CD14-positive monocyte (primary cell): ENCODE data around the gene MED12L. TPM values are rescaled to one million over a fixed set of nuclear protein-coding genes. Genes with fewer than 3 reads are reported as not detected.

Source experiments
- DNase-seq, 3 donors: peaks; one replicate each; pipeline ENCODE4 v3.0.0-alpha.2; 2011 to 2022
- H2AFZ ChIP-seq: 2 replicates; pipeline ENCODE4 v1.6.0; 2012; ENCODE audit warnings: mild to moderate bottlenecking, low read depth, low read length, inconsistent platforms; ENCODE audit not compliant: insufficient read depth, poor library complexity, severe bottlenecking
- H3K27ac ChIP-seq, 2 donors: 1 replicate in 1 of 2; 2 replicates in 1 of 2; pipeline ENCODE4 v1.5.1; 2012 to 2013; ENCODE audit warnings: low read length in 2 of 2, control low read depth in 1 of 2, inconsistent platforms in 1 of 2, low read depth in 1 of 2, mild to moderate bottlenecking in 1 of 2
- H3K27me3 ChIP-seq, 2 donors: one replicate each; pipeline versions ENCODE4 v1.6.0 to v1.6.1; 2011 to 2013; ENCODE audit warnings: low read length in 2 of 2; ENCODE audit not compliant: control insufficient read depth in 2 of 2, insufficient read depth in 2 of 2
- H3K36me3 ChIP-seq, 2 donors: replicated peaks in 1 of 2; 1 replicate in 1 of 2; 2 replicates in 1 of 2; pipeline versions ENCODE4 v1.5.1 to v1.6.1; 2012 to 2013; ENCODE audit warnings: low read length in 2 of 2, control low read depth in 1 of 2, inconsistent platforms in 1 of 2, mild to moderate bottlenecking in 1 of 2; ENCODE audit not compliant: insufficient read depth in 2 of 2, control insufficient read depth in 1 of 2
- H3K4me1 ChIP-seq, 2 donors: 1 replicate in 1 of 2; 2 replicates in 1 of 2; pipeline versions ENCODE4 v1.5.1 to v1.6.1; 2012 to 2013; ENCODE audit warnings: low read length in 2 of 2, control low read depth in 1 of 2, inconsistent platforms in 1 of 2, mild to moderate bottlenecking in 1 of 2, moderate library complexity in 1 of 2; ENCODE audit not compliant: insufficient read depth in 2 of 2, control insufficient read depth in 1 of 2
- H3K4me2 ChIP-seq: replicated peaks from 2 replicates; pipeline ENCODE3; 2012; ENCODE audit warnings: low read length, moderate library complexity, mild to moderate bottlenecking; ENCODE audit not compliant: poor library complexity, severe bottlenecking; ENCODE audit errors: extremely low read depth
- H3K4me3 ChIP-seq, 3 experiments: fragments of 200-600 bp in 1 of 3; sonication (generic) in 1 of 3; replicated peaks in 1 of 3; 1 replicate in 2 of 3; 2 replicates in 1 of 3; pipeline ENCODE4 v1.5.1; 2011 to 2013; ENCODE audit warnings: low read length in 3 of 3, mild to moderate bottlenecking in 3 of 3, control low read depth in 2 of 3, low read depth in 2 of 3, inconsistent platforms in 1 of 3, moderate library complexity in 1 of 3
- H3K79me2 ChIP-seq: 2 replicates; pipeline ENCODE4 v1.6.0; 2012; ENCODE audit warnings: mild to moderate bottlenecking, control low read depth, inconsistent platforms, low read length, moderate library complexity; ENCODE audit not compliant: insufficient read depth
- H3K9ac ChIP-seq: 2 replicates; pipeline ENCODE4 v1.6.0; 2017; ENCODE audit warnings: low read length, mild to moderate bottlenecking; ENCODE audit not compliant: insufficient read depth, poor library complexity, severe bottlenecking
- H3K9me3 ChIP-seq, 2 donors: replicated peaks in 1 of 2; 1 replicate in 1 of 2; 2 replicates in 1 of 2; pipeline versions ENCODE4 v1.5.1 to v1.6.1; 2012 to 2013; ENCODE audit warnings: low read length in 2 of 2, control low read depth in 1 of 2; ENCODE audit not compliant: control insufficient read depth in 1 of 2, insufficient read depth in 1 of 2
- H4K20me1 ChIP-seq: 2 replicates; pipeline ENCODE4 v1.6.0; 2012; ENCODE audit warnings: mild to moderate bottlenecking, low read length, control low read depth, moderate library complexity; ENCODE audit not compliant: insufficient read depth
- H3K27ac Mint-ChIP-seq, 7 donors: one replicate each; pipeline ENCODE4 v1.8.0; 2020; ENCODE audit warnings: mild to moderate bottlenecking in 7 of 7, mixed read lengths in 7 of 7, moderate library complexity in 6 of 7, inconsistent platforms in 2 of 7
- H3K27me3 Mint-ChIP-seq, 3 donors: one replicate each; pipeline ENCODE4 v1.8.0; 2021 to 2022; ENCODE audit warnings: low read depth in 3 of 3, mild to moderate bottlenecking in 3 of 3, mixed read lengths in 3 of 3, moderate library complexity in 3 of 3, inconsistent platforms in 1 of 3
- H3K36me3 Mint-ChIP-seq, 2 donors: one replicate each; pipeline ENCODE4 v1.8.0; 2020; ENCODE audit warnings: mixed read lengths in 2 of 2, inconsistent platforms in 1 of 2, mild to moderate bottlenecking in 1 of 2
- H3K4me1 Mint-ChIP-seq: one replicate; pipeline ENCODE4 v1.8.0; 2020; ENCODE audit warnings: mild to moderate bottlenecking, mixed read lengths
- H3K4me3 Mint-ChIP-seq, 2 donors: one replicate each; pipeline ENCODE4 v1.8.0; 2020; ENCODE audit warnings: mild to moderate bottlenecking in 2 of 2, mixed read lengths in 2 of 2, moderate library complexity in 1 of 2
- H3K9me3 Mint-ChIP-seq, 7 donors: one replicate each; pipeline ENCODE4 v1.8.0; 2020 to 2022; ENCODE audit warnings: mixed read lengths in 7 of 7, mild to moderate bottlenecking in 6 of 7, moderate library complexity in 6 of 7, inconsistent platforms in 2 of 7
- WGBS: methylation state at CpG from one replicate; pipeline ENCODE4 v1.1.5; 2013; ENCODE audit warnings: missing lambda C conversion rate; ENCODE audit not compliant: insufficient coverage; 5-methylcytosine and 5-hydroxymethylcytosine counted together
- intact Hi-C, 2 donors: fragments of 100-400 bp; cut with micrococcal nuclease; formaldehyde crosslinking; loops; one replicate each; pipeline versions ENCODE4 v1.15.0 to v1.15.1; 2023
- polyA plus RNA-seq, 3 donors: library from polyadenylated mRNA; depleted of rRNA in 1 of 3; unstranded in 2 of 3; stranded (reverse) in 1 of 3; fragments of 300-500 nt in 2 of 3; fragments of >200 nt in 1 of 3; fragmentation: Illumina TruSeq in 2 of 3; gene quantifications; 1 replicate in 2 of 3; 2 replicates in 1 of 3; pipeline ENCODE4 v1.2.3, GENCODE V29; 2012 to 2021
- TF ChIP-seq, protein P1 (sequence below): fragments of 200-600 bp; IDR thresholded peaks from one replicate; pipeline ENCODE4 v1.8.0; 2022; ENCODE audit warnings: antibody characterized with exemption, mild to moderate bottlenecking

MED12L gene
- polyA plus RNA-seq, 3 donors, result 0.12 to 0.29 TPM; not detected in 1

DNA sequence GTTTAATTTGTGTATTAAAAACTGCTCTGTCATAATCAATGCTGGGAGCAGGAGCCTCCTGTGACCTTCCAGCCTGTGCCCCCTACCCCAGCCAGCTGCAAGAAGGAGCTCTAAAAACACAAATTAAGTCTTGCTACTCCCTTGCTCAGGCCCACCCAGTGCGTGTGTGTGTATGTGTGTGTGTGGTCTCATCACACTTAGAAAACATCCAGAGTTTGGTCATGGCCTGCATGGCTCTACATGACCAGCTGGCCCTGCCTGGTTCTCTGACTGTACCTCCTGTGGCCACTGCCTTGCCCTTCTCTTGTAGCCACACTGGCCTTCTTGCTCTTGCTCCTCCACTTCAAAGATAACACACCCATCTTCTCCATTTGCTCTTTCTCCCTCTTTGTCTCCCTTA, 179.1 kb downstream of the MED12L start:
- Histone ChIP-seq H3K4me2 (no peak overlapping the region), H2AFZ (no peak overlapping the region), H3K9ac (no peak overlapping the region), H3K27me3 (no peaks in the 10 kb centered on the region), H3K79me2 (no peaks in the 10 kb centered on the region), H3K4me1 (peaks cover 21 to 23% of the 10 kb centered on the region in 2 donors), H3K36me3 (no peaks in the 10 kb centered on the region), H3K4me3 (no peak overlapping the region), H3K9me3 (no peaks in the 10 kb centered on the region), H4K20me1 (no peaks in the 10 kb centered on the region), H3K27ac (peak overlapping the region in 1 of 2 donors; percentile 76)
- Mint-ChIP-seq H3K4me3 (no peak overlapping the region), H3K36me3 (no peaks in the 10 kb centered on the region), H3K27me3 (peaks cover 0 to 10% (median 1%) of the 10 kb centered on the region in 3 donors), H3K9me3 (no peaks in the 10 kb centered on the region), H3K4me1 (peaks cover 22% of the 10 kb centered on the region), H3K27ac (peak overlapping the region; percentile 6 to 97 (median 90))
- TF ChIP-seq, protein P1, sequence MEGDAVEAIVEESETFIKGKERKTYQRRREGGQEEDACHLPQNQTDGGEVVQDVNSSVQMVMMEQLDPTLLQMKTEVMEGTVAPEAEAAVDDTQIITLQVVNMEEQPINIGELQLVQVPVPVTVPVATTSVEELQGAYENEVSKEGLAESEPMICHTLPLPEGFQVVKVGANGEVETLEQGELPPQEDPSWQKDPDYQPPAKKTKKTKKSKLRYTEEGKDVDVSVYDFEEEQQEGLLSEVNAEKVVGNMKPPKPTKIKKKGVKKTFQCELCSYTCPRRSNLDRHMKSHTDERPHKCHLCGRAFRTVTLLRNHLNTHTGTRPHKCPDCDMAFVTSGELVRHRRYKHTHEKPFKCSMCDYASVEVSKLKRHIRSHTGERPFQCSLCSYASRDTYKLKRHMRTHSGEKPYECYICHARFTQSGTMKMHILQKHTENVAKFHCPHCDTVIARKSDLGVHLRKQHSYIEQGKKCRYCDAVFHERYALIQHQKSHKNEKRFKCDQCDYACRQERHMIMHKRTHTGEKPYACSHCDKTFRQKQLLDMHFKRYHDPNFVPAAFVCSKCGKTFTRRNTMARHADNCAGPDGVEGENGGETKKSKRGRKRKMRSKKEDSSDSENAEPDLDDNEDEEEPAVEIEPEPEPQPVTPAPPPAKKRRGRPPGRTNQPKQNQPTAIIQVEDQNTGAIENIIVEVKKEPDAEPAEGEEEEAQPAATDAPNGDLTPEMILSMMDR, result no peak
- DNase-seq, result no peak
- intact Hi-C loops, result no loop called here
- WGBS, result no CpG with 5 or more reads among the region's 1 CpG

DNA sequence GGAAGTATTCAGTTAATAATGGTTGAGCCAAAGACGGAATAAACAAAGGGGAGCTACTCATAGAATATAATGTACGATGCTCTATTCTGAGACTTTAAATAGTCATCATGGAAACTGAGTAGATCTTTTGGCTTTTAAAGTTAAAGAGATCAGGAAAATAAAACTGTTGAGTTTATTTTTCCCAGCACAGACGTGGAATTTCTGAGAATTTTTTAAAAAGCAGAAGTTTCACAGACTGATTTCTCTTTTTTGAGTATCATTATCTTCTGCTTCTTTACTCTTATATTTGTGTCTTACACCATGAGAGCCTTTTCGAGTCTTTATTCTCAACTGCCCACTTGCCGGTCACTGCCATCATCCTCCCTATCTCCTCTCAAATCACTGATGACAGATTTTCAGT, 179.7 kb downstream of the MED12L start:
- Histone ChIP-seq H3K27me3 (no peaks in the 10 kb centered on the region), H3K79me2 (no peaks in the 10 kb centered on the region), H3K36me3 (no peaks in the 10 kb centered on the region), H3K9me3 (no peaks in the 10 kb centered on the region), H4K20me1 (no peaks in the 10 kb centered on the region), H2AFZ (no peak overlapping the region), H3K4me3 (peak overlapping the region in 1 of 3 experiments; percentile 29), H3K27ac (peak overlapping the region; percentile 62 to 76), H3K9ac (no peak overlapping the region), H3K4me1 (peaks cover 21 to 23% of the 10 kb centered on the region in 2 donors), H3K4me2 (peak overlapping the region; percentile 31)
- Mint-ChIP-seq H3K27me3 (peaks cover 0 to 13% (median 3%) of the 10 kb centered on the region in 3 donors), H3K9me3 (no peaks in the 10 kb centered on the region), H3K4me3 (peak overlapping the region in 1 of 2 donors; percentile 56), H3K4me1 (peaks cover 22% of the 10 kb centered on the region), H3K27ac (peak overlapping the region; percentile 84 to 97 (median 96)), H3K36me3 (no peaks in the 10 kb centered on the region)
- DNase-seq, result peak in 2 of 3 donors; percentile 3 to 43
- intact Hi-C loops, result no loop called here
- no CpG with 5 or more reads among the region's 5 CpGs for WGBS
- TF ChIP-seq, protein P1, result no peak
